ENCODE measurements around the gene PDZK1.

PDZK1 gene

GRCh38 chr1:145707183-145707867, at the start of gene PDZK1:
Gene PDZK1 (minus strand): TSS chr1:145707368. CDS start chr1:145688021, 19,347 bp downstream.
- no peaks in the 10 kb centered on the region for H3K27me3 ChIP-seq (ENCODE audit: insufficient read depth, low read length)
- H3K36me3 ChIP-seq (ENCODE audit: insufficient read depth, low read length): no peaks in the 10 kb centered on the region
- no peaks in the 10 kb centered on the region for H3K9me2 ChIP-seq (ENCODE audit: low read depth, low read length)
- no peaks in the 10 kb centered on the region for H3F3A ChIP-seq (ENCODE audit: insufficient read depth, low read length)
- no peaks in the 10 kb centered on the region for H3K4me1 ChIP-seq (ENCODE audit: insufficient read depth, low read length, severe bottlenecking)
- no peak within 1 kb of the TSS for H3K4me2 ChIP-seq (ENCODE audit: low read length)
- no peak within 1 kb of the TSS for H3K27ac ChIP-seq (ENCODE audit: low read depth, low read length, poor library complexity, severe bottlenecking)
- no peaks in the 10 kb centered on the region for H4K20me1 ChIP-seq (ENCODE audit: insufficient read depth, low read length)
- TF ChIP-seq CTCF (IDR thresholded peaks at IDR 0.05; ENCODE audit: low read length) (no peak), EZH2 (IDR thresholded peaks at IDR 0.05; ENCODE audit: borderline replicate concordance, low read length) (no peak)
- H2AFZ ChIP-seq (ENCODE audit: low read length): no peak within 1 kb of the TSS
- no peak within 1 kb of the TSS for H3K4me3 ChIP-seq (ENCODE audit: low read depth, low read length, poor library complexity, severe bottlenecking)
- no peak within 1 kb of the TSS for H3K9ac ChIP-seq (ENCODE audit: low read length)
- no peaks in the 10 kb centered on the region for H3K79me2 ChIP-seq (ENCODE audit: insufficient read depth, low read length)
- H3K9me3 ChIP-seq (ENCODE audit: low read length): no peaks in the 10 kb centered on the region

GRCh38 chr1:145751491-145752037, 44.4 kb upstream of the PDZK1 start:
- H3K27me3 ChIP-seq (ENCODE audit: insufficient read depth, low read length): no peaks in the 10 kb centered on the region
- no peak for TF ChIP-seq CTCF (IDR thresholded peaks at IDR 0.05; ENCODE audit: low read length)
- no peak for TF ChIP-seq EZH2 (IDR thresholded peaks at IDR 0.05; ENCODE audit: borderline replicate concordance, low read length)
- H3K79me2 ChIP-seq (ENCODE audit: insufficient read depth, low read length): no peaks in the 10 kb centered on the region
- H3K36me3 ChIP-seq (ENCODE audit: insufficient read depth, low read length): peaks cover 49% of the 10 kb centered on the region; the same call in 1 of the 2 replicates
- no peak overlapping the region for H3K9ac ChIP-seq (ENCODE audit: low read length)
- no peaks in the 10 kb centered on the region for H3K9me3 ChIP-seq (ENCODE audit: low read length)
- no peaks in the 10 kb centered on the region for H3K9me2 ChIP-seq (ENCODE audit: low read depth, low read length)
- no peak overlapping the region for H3K27ac ChIP-seq (ENCODE audit: low read depth, low read length, poor library complexity, severe bottlenecking)
- no peaks in the 10 kb centered on the region for H3F3A ChIP-seq (ENCODE audit: insufficient read depth, low read length)
- peaks cover 9% of the 10 kb centered on the region for H3K4me1 ChIP-seq (ENCODE audit: insufficient read depth, low read length, severe bottlenecking)
- no peaks in the 10 kb centered on the region for H4K20me1 ChIP-seq (ENCODE audit: insufficient read depth, low read length)
- H3K4me3 ChIP-seq (ENCODE audit: low read depth, low read length, poor library complexity, severe bottlenecking): no peak overlapping the region
- no peak overlapping the region for H2AFZ ChIP-seq (ENCODE audit: low read length)
- no peak overlapping the region for H3K4me2 ChIP-seq (ENCODE audit: low read length)

- H3F3A ChIP-seq (ENCODE audit: insufficient read depth, low read length): no peaks in the 10 kb centered on the region
- H3K9ac ChIP-seq (ENCODE audit: low read length): no peak overlapping the region
- H3K27ac ChIP-seq (ENCODE audit: low read depth, low read length, poor library complexity, severe bottlenecking): no peak overlapping the region
- no peaks in the 10 kb centered on the region for H3K27me3 ChIP-seq (ENCODE audit: insufficient read depth, low read length)
- peaks cover 9% of the 10 kb centered on the region for H3K4me1 ChIP-seq (ENCODE audit: insufficient read depth, low read length, severe bottlenecking)
- TF ChIP-seq CTCF (IDR thresholded peaks at IDR 0.05; ENCODE audit: low read length) (no peak), EZH2 (IDR thresholded peaks at IDR 0.05; ENCODE audit: borderline replicate concordance, low read length) (no peak)
- no peaks in the 10 kb centered on the region for H4K20me1 ChIP-seq (ENCODE audit: insufficient read depth, low read length)
- H3K9me3 ChIP-seq (ENCODE audit: low read length): no peaks in the 10 kb centered on the region
- H3K36me3 ChIP-seq (ENCODE audit: insufficient read depth, low read length): peaks cover 58% of the 10 kb centered on the region; the same call in 1 of the 2 replicates
- no peaks in the 10 kb centered on the region for H3K79me2 ChIP-seq (ENCODE audit: insufficient read depth, low read length)
- no peak overlapping the region for H3K4me2 ChIP-seq (ENCODE audit: low read length)
- H3K9me2 ChIP-seq (ENCODE audit: low read depth, low read length): no peaks in the 10 kb centered on the region
- H2AFZ ChIP-seq (ENCODE audit: low read length): no peak overlapping the region
- H3K4me3 ChIP-seq (ENCODE audit: low read depth, low read length, poor library complexity, severe bottlenecking): no peak overlapping the region
Observed at GRCh38 chr1:145750426-145750825, 43.3 kb upstream of the PDZK1 start.

Data from OCI-LY1 (cell line).